ENCODE measurements around the gene PLCB1.

- no peak for TF ChIP-seq CTCF (conservative IDR thresholded peaks at IDR 0.05; ENCODE audit: low read depth in 2 of 2)
- TF ChIP-seq REST (IDR thresholded peaks at IDR 0.05; ENCODE audit: unreplicated experiment), result no peak
- no peak for TF ChIP-seq EZH2phosphoT487 (IDR thresholded peaks at IDR 0.05; ENCODE audit: unreplicated experiment)
- no peak for TF ChIP-seq EZH2 (IDR thresholded peaks at IDR 0.05; ENCODE audit: low read depth, unreplicated experiment)
- no peak for TF ChIP-seq ZNF114 (CRISPR knock-in tag; IDR thresholded peaks at IDR 0.05)
- no peak for TF ChIP-seq CREB1 (CRISPR knock-in tag; IDR thresholded peaks at IDR 0.05; ENCODE audit: low read depth)
- no peak for TF ChIP-seq STAT1 (IDR thresholded peaks at IDR 0.05; ENCODE audit: unreplicated experiment)
Measured at GRCh38 chr20:8298426-8299043, 166.5 kb downstream of the PLCB1 start.
